Endothelial cell of umbilical vein (primary cell): Measurements from ENCODE around the gene NR2E1.

ENCODE experiments used
- CTCF ChIP-seq, 2 donors: IDR thresholded peaks; 1 replicate in 1 of 2; 2 replicates in 1 of 2; pipeline ENCODE4 v1.5.1; 2011; ENCODE audit warnings: low read length in 2 of 2, mild to moderate bottlenecking in 2 of 2, moderate library complexity in 2 of 2, control low read depth in 1 of 2, inconsistent platforms in 1 of 2, low read depth in 1 of 2; ENCODE audit not compliant: insufficient read depth in 1 of 2; ENCODE audit errors: extremely low read depth in 1 of 2
- JUN ChIP-seq: IDR thresholded peaks from 2 replicates; pipeline ENCODE4 v1.6.1; 2011; ENCODE audit warnings: borderline replicate concordance, low read depth; ENCODE audit not compliant: insufficient read length, insufficient read depth
- MYC ChIP-seq: IDR thresholded peaks from one replicate; pipeline ENCODE4 v1.6.1; 2011; ENCODE audit warnings: mild to moderate bottlenecking, low read depth, low read length
- POLR2A ChIP-seq: IDR thresholded peaks from 2 replicates; pipeline ENCODE4 v1.6.1; 2012; ENCODE audit warnings: low read depth, mild to moderate bottlenecking, control low read depth, low read length

- no peak for TF ChIP-seq MYC
- TF ChIP-seq JUN: no peak
- no peak for TF ChIP-seq CTCF (IDR thresholded peaks at IDR 0.05; ENCODE audit: extremely low read depth in 1 of 2, insufficient read depth in 1 of 2, low read depth in 1 of 2, low read length in 2 of 2)
- TF ChIP-seq POLR2A: no peak
These were observed 8.8 kb downstream of the NR2E1 start for GRCh38 chr6:108174371-108175175.
